CD4-positive, alpha-beta T cell (primary cell): ENCODE results near the gene PRPF18. TPM values are rescaled to one million over a fixed set of nuclear protein-coding genes. Genes with fewer than 3 reads are reported as not detected.

Source experiments
- ATAC-seq: fragments of 200-7000 bp; cut with Tn5 transposase; one replicate; pipeline ENCODE4 v1.10.0; 2022; ENCODE audit warnings: mild to moderate bottlenecking; ENCODE audit not compliant: poor library complexity
- CTCF ChIA-PET: fragments of 350-600 bp; sonication (Branson Sonifier 250); formaldehyde crosslinking; loops from one replicate; lab custom pipeline; 2021; ENCODE audit warnings: antibody characterized with exemption, inconsistent platforms; lab: Charles Lee
- POLR2A ChIA-PET: fragments of 350-600 bp; sonication (Branson Sonifier 250); formaldehyde crosslinking; loops from one replicate; lab custom pipeline; 2021; ENCODE audit warnings: antibody characterized with exemption, inconsistent platforms; lab: Charles Lee
- DNase-seq, 14 experiments: peaks; one replicate each; pipeline ENCODE4 v3.0.0-alpha.2; 2013 to 2020; ENCODE audit warnings: mixed read lengths in 2 of 14
- H3K27ac ChIP-seq, 2 donors: one replicate each; pipeline versions ENCODE4 v1.5.1 to v1.7.0; 2013; ENCODE audit warnings: low read length in 2 of 2, low read depth in 1 of 2, mild to moderate bottlenecking in 1 of 2
- H3K27me3 ChIP-seq, 2 experiments: 1 replicate in 1 of 2; 2 replicates in 1 of 2; pipeline versions ENCODE4 v1.6.1 to v1.7.0; 2013; ENCODE audit warnings: low read length in 2 of 2, control low read depth in 1 of 2, mild to moderate bottlenecking in 1 of 2, moderate library complexity in 1 of 2; ENCODE audit not compliant: insufficient read depth in 2 of 2, control insufficient read depth in 1 of 2
- H3K36me3 ChIP-seq: one replicate; pipeline ENCODE4 v1.6.1; 2013; ENCODE audit warnings: low read length, control low read depth; ENCODE audit not compliant: insufficient read depth
- H3K4me1 ChIP-seq: one replicate; pipeline ENCODE4 v1.6.1; 2013; ENCODE audit warnings: low read length, control low read depth; ENCODE audit not compliant: insufficient read depth
- H3K4me3 ChIP-seq: one replicate; pipeline ENCODE4 v1.5.1; 2013; ENCODE audit warnings: mild to moderate bottlenecking, low read length, moderate library complexity
- H3K9me3 ChIP-seq, 2 experiments: 1 replicate in 1 of 2; 2 replicates in 1 of 2; pipeline versions ENCODE4 v1.6.1 to v1.7.0; 2013; ENCODE audit warnings: low read length in 2 of 2, mild to moderate bottlenecking in 2 of 2, control low read depth in 1 of 2, moderate library complexity in 1 of 2; ENCODE audit not compliant: control insufficient read depth in 1 of 2, insufficient read depth in 1 of 2
- H3K27ac Mint-ChIP-seq: one replicate; pipeline ENCODE4 v1.8.0; 2020; ENCODE audit warnings: mixed read lengths
- H3K27me3 Mint-ChIP-seq: one replicate; pipeline ENCODE4 v1.8.0; 2021; ENCODE audit warnings: mixed read lengths
- H3K36me3 Mint-ChIP-seq: one replicate; pipeline ENCODE4 v1.8.0; 2021; ENCODE audit warnings: low read depth, mixed read lengths
- H3K4me1 Mint-ChIP-seq: one replicate; pipeline ENCODE4 v1.8.0; 2021; ENCODE audit warnings: low read depth, mixed read lengths
- H3K4me3 Mint-ChIP-seq: one replicate; pipeline ENCODE4 v1.8.0; 2020; ENCODE audit warnings: mild to moderate bottlenecking, mixed read lengths
- H3K9me3 Mint-ChIP-seq: one replicate; pipeline ENCODE4 v1.8.0; 2020; ENCODE audit warnings: mixed read lengths
- CTCF ChIP-seq: fragments of 200-600 bp; IDR thresholded peaks from one replicate; pipeline ENCODE4 v1.8.0; 2022; ENCODE audit warnings: antibody characterized with exemption, mild to moderate bottlenecking
- intact Hi-C, 2 experiments: fragments of 100-400 bp; cut with DNase I in 1 of 2; cut with micrococcal nuclease in 1 of 2; formaldehyde crosslinking; loops; one replicate each; pipeline versions ENCODE4 v1.15.1 to v1.9.0; 2023 to 2025; cut with DNase I, micrococcal nuclease
- total RNA-seq, 174 experiments: library from RNA in 2 of 174; stranded (reverse) in 2 of 174; gene quantifications; one replicate each; pipeline ENCODE4 v1.2.3 and lab custom pipeline; 2021 to 2026

The PRPF18 gene
- total RNA-seq, 2 experiments from 2014 or later, result 20.7 to 22.7 TPM

GRCh38 chr10:13560597-13560996 lies 26.2 kb upstream of the PRPF18 start:
- no peaks in the 10 kb centered on the region for H3K9me3 ChIP-seq
- no peak for TF ChIP-seq CTCF
- Mint-ChIP-seq H3K4me3 (no peak overlapping the region), H3K27ac (no peak overlapping the region), H3K4me1 (no peaks in the 10 kb centered on the region), H3K27me3 (peaks cover 7% of the 10 kb centered on the region), H3K9me3 (no peaks in the 10 kb centered on the region), H3K36me3 (no peaks in the 10 kb centered on the region)
- no peaks in the 10 kb centered on the region for H3K27me3 ChIP-seq
- H3K36me3 ChIP-seq, result no peaks in the 10 kb centered on the region
- ATAC-seq, result no peak
- POLR2A ChIA-PET, result no interaction called here
- CTCF ChIA-PET, result no interaction called here
- no peak overlapping the region for H3K4me3 ChIP-seq
- no peak for DNase-seq
- intact Hi-C loops, result no loop called here
- H3K4me1 ChIP-seq, result no peaks in the 10 kb centered on the region
- H3K27ac ChIP-seq, result no peak overlapping the region

- Mint-ChIP-seq H3K4me3 (no peak overlapping the region), H3K4me1 (no peaks in the 10 kb centered on the region), H3K27me3 (peaks cover 8% of the 10 kb centered on the region), H3K36me3 (no peaks in the 10 kb centered on the region), H3K27ac (no peak overlapping the region), H3K9me3 (no peaks in the 10 kb centered on the region)
- CTCF ChIA-PET, result no interaction called here
- Histone ChIP-seq H3K36me3 (no peaks in the 10 kb centered on the region), H3K9me3 (no peaks in the 10 kb centered on the region), H3K27me3 (no peaks in the 10 kb centered on the region), H3K4me3 (no peak overlapping the region), H3K27ac (no peak overlapping the region), H3K4me1 (no peaks in the 10 kb centered on the region)
- POLR2A ChIA-PET, result no interaction called here
- DNase-seq (no peak), ATAC-seq (no peak)
- intact Hi-C loops, result no loop called here
- no peak for TF ChIP-seq CTCF
Observed at GRCh38 chr10:13563481-13564445, 23.0 kb upstream of the PRPF18 start.

- H3K27ac ChIP-seq, result no peak overlapping the region
- peaks cover 11% of the 10 kb centered on the region for H3K27me3 Mint-ChIP-seq
- POLR2A ChIA-PET, result no interaction called here
- no peak for ATAC-seq
- CTCF ChIA-PET, result no interaction called here
- H3K9me3 Mint-ChIP-seq, result no peaks in the 10 kb centered on the region
- no peak overlapping the region for H3K27ac Mint-ChIP-seq
- no peak overlapping the region for H3K4me3 Mint-ChIP-seq
- H3K4me3 ChIP-seq, result no peak overlapping the region
- no peak for TF ChIP-seq CTCF
- DNase-seq, result no peak
- no peaks in the 10 kb centered on the region for H3K36me3 ChIP-seq
- H3K27me3 ChIP-seq, result no peaks in the 10 kb centered on the region
- intact Hi-C loops, result no loop called here
- no peaks in the 10 kb centered on the region for H3K36me3 Mint-ChIP-seq
- no peaks in the 10 kb centered on the region for H3K4me1 Mint-ChIP-seq
- H3K4me1 ChIP-seq, result no peaks in the 10 kb centered on the region
- no peaks in the 10 kb centered on the region for H3K9me3 ChIP-seq
Observed at GRCh38 chr10:13564576-13564975, 22.2 kb upstream of the PRPF18 start.
